NAMALWA (cell line): Measurements from ENCODE around the gene LAMC1.
A peak's percentile ranks its signal among the peaks of the same experiment; 100 is the strongest.

Source experiments
- DNase-seq: peaks from one replicate; pipeline ENCODE4 v3.0.0-alpha.2; 2015; ENCODE audit warnings: low spot score

LAMC1 gene

GRCh38 chr1:183021405-183022201, 1.6 kb upstream of the LAMC1 start:
- no peak for DNase-seq

GRCh38 chr1:183022202-183023145, 746 bp upstream of the LAMC1 start:
- peak; percentile 90 for DNase-seq

GRCh38 chr1:183023601-183024316, 539 bp downstream of the LAMC1 start:
- peak; percentile 94 for DNase-seq

GRCh38 chr1:183024317-183025009, 1.2 kb downstream of the LAMC1 start:
- peak; percentile 69 for DNase-seq

GRCh38 chr1:183025010-183025337, 1.8 kb downstream of the LAMC1 start:
- DNase-seq: peak; percentile 59

GRCh38 chr1:183025782-183026774, 2.9 kb downstream of the LAMC1 start:
- DNase-seq: peak; percentile 55

- DNase-seq: no peak
Measured at GRCh38 chr1:183027031-183027430, 3.8 kb downstream of the LAMC1 start.

- DNase-seq: no peak
Measured at GRCh38 chr1:183027791-183028190, 4.6 kb downstream of the LAMC1 start.

- no peak for DNase-seq
Measured at GRCh38 chr1:183029591-183030000, 6.4 kb downstream of the LAMC1 start.

GRCh38 chr1:183030053-183030452, 6.8 kb downstream of the LAMC1 start:
- DNase-seq: no peak

GRCh38 chr1:183032122-183032921, 9.1 kb downstream of the LAMC1 start:
- DNase-seq: no peak

GRCh38 chr1:183033205-183033604, 10.0 kb downstream of the LAMC1 start:
- no peak for DNase-seq

- DNase-seq: no peak
Measured at GRCh38 chr1:183034682-183035081, 11.5 kb downstream of the LAMC1 start.

GRCh38 chr1:183038333-183038866, 15.2 kb downstream of the LAMC1 start:
- DNase-seq: no peak

- DNase-seq: no peak
Measured at GRCh38 chr1:183038913-183039312, 15.7 kb downstream of the LAMC1 start.

- DNase-seq: no peak
Measured at GRCh38 chr1:183039330-183039729, 16.1 kb downstream of the LAMC1 start.

- DNase-seq: peak; percentile 54
Measured at GRCh38 chr1:183039985-183040447, 16.8 kb downstream of the LAMC1 start.

- no peak for DNase-seq
Measured at GRCh38 chr1:183040547-183040971, 17.3 kb downstream of the LAMC1 start.

GRCh38 chr1:183043254-183043653, 20.0 kb downstream of the LAMC1 start:
- DNase-seq: no peak
